Cardiac fibroblast (primary cell): ENCODE results near the gene BBX.
A peak's percentile ranks its signal among the peaks of the same experiment; 100 is the strongest.

ENCODE experiments used
- DNase-seq, 2 donors: peaks; one replicate each; pipeline versions ENCODE4 v3.0.0 to v3.0.0-alpha.2; 2010; ENCODE audit warnings: low read depth in 2 of 2
- H3K4me3 ChIP-seq, 2 donors: replicated peaks in 1 of 2; 1 replicate in 1 of 2; 2 replicates in 1 of 2; pipeline ENCODE4 v1.5.1; 2011; ENCODE audit warnings: low read depth in 2 of 2, low read length in 2 of 2, mild to moderate bottlenecking in 2 of 2, moderate library complexity in 1 of 2
- TF ChIP-seq, protein P1 (sequence below): IDR thresholded peaks from one replicate; pipeline ENCODE4 v1.5.1; 2011; ENCODE audit warnings: low read depth, mild to moderate bottlenecking, low read length, inconsistent platforms

BBX gene

DNA sequence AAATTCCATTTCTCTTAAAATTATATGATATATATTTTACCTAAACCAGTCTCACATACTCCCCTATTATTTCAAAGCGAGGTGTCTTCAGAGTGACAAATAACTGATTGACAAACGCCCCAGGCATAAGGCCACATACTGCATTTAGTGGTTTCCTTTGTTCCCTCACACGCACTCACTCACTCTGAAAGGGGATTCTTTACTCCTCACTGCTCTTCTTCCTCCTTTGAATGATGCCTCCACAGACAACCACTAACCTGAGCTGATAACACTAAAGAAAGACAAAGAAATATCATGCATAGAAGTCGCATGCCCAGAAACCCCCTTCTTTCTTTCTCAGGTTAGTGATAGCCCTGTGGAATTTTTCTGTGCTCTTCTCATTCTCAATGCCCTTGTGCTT lies 24.1 kb upstream of the BBX start:
- DNase-seq = no peak
- TF ChIP-seq, protein P1, sequence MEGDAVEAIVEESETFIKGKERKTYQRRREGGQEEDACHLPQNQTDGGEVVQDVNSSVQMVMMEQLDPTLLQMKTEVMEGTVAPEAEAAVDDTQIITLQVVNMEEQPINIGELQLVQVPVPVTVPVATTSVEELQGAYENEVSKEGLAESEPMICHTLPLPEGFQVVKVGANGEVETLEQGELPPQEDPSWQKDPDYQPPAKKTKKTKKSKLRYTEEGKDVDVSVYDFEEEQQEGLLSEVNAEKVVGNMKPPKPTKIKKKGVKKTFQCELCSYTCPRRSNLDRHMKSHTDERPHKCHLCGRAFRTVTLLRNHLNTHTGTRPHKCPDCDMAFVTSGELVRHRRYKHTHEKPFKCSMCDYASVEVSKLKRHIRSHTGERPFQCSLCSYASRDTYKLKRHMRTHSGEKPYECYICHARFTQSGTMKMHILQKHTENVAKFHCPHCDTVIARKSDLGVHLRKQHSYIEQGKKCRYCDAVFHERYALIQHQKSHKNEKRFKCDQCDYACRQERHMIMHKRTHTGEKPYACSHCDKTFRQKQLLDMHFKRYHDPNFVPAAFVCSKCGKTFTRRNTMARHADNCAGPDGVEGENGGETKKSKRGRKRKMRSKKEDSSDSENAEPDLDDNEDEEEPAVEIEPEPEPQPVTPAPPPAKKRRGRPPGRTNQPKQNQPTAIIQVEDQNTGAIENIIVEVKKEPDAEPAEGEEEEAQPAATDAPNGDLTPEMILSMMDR = no peak
- H3K4me3 ChIP-seq = no peak overlapping the region

DNA sequence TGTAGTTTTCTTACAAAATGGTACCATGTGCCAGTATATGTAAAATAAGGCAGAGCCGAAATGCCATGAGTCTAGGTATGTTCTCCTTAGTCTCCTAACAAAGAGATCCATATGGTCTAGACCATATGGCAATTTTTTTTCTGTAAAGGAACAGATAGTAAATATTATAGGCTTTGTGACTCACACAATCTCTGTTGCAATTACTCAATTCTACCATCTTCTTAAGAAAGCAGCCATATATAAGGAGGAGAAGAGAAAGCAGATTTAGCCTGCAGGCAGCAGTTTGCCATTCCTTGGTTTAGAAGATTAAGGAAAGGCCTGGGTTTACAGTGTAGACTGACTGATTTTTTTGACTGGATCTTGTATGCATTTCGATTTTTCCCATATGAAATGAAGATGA lies 16.3 kb upstream of the BBX start:
- no peak overlapping the region for H3K4me3 ChIP-seq
- TF ChIP-seq, protein P1 = no peak
- DNase-seq = peak in 1 of 2 donors; percentile 26

DNA sequence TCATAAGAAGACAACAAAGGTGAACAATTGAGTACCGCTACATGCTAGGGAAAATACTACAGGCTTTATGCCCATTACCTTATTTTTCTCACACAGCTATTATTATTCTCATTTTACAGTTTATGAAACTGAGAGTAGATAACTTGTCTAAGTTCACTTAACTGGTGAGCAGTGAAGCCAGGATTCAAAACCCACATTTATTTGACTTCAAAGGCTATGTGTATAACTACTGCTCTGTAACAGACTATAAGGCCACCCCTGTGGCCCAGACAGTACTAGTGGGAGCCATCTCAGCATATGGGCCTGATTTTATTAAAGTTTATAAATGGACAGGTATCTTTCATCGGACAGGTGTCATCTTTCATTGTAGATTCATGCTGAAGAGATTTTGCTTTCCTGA lies 14.4 kb upstream of the BBX start:
- DNase-seq = no peak
- H3K4me3 ChIP-seq = no peak overlapping the region
- TF ChIP-seq, protein P1 = no peak

DNA sequence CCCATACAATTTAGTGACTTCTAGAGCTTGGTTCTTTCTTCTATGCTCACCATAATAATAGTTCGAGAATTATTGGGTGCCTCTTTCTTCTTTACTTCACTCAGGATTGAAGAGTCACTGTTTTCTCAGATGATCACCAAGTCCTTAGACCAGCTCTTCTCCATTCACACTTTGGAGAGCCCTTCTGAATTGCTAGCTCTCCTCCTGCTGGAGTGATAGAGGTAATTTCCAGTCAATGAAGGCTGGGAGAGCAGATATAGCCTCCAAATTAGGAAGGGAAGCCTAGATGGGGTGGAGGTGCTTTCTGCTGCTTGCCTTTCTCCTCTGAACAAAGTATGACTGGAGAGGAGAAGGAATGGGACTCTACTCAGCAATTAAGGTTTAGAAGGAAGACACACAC lies 10.7 kb upstream of the BBX start:
- H3K4me3 ChIP-seq = no peak overlapping the region
- peak in 1 of 2 donors; percentile 18 for DNase-seq
- TF ChIP-seq, protein P1 = no peak

DNA sequence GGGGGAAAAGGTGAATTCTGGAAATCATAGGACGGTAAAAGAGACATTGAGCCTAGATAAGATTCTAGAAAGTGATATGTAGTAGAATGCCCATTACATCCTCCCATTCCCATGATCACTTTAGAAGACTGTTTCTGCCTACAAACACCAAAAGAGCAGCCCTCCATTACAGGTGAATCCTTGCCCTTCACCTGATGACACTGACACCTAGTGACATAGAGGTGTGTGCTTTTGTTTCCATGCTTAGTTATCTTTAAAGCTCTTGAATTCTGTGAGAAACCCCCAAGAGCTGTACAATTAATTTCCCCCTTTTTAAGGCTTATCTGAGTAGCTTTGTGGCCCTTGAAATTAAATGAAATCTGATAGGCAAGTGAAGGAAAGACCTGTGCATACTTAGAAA lies 8.3 kb upstream of the BBX start:
- TF ChIP-seq, protein P1 = no peak
- no peak for DNase-seq
- H3K4me3 ChIP-seq = no peak overlapping the region

DNA sequence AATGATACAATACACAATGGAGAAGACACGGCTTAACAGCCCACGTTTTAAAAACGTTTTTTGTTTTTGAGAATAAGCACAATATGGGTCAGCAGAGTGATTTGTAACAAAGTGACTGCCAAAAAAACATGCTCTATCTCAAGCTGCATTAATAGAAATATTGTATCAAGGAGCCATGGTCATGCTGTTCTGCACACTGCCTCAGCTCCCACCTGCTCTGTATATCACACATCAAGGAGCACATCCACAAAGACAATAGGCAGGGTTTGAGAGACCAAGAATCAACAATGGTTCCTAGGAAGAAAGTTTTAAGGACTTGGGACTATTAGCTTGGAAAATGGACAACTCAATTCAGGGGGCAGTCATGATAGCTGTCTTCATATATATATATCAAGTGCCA lies 6.3 kb upstream of the BBX start:
- no peak overlapping the region for H3K4me3 ChIP-seq
- TF ChIP-seq, protein P1 = no peak
- no peak for DNase-seq

DNA sequence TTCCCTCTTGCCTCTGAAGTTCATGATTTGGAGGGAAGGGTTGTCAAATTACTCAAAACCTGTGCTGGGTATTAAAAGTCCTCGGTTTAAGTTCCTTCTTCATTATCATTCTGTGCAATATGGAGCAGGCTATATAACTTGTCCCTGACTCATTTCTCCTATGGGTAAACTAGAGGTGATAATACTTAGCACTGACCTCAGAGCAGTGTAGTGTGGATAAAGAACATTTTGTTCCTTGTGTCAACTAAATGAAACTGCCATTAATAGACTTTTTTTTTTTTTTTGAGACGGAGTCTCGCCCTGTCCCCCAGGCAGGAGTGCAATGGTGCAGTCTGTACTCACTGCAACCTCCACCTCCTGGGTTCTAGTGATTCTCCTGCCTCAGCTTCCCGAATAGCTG lies 2.2 kb upstream of the BBX start:
- TF ChIP-seq, protein P1 = no peak

More for the DNA sequence above, 2.2 kb upstream of the BBX start:
- no peak for DNase-seq
- H3K4me3 ChIP-seq = no peak overlapping the region
